Measurements from ENCODE around the gene WDR54. TPM values are rescaled to one million over a fixed set of nuclear protein-coding genes. Genes with fewer than 3 reads are reported as not detected.

Gene WDR54
- total and polyA plus RNA-seq, 7 donors: 0.52 to 2.4 (median 1.5) TPM

GRCh38 chr2:74374509-74375205 lies 46.9 kb upstream of the WDR54 start:
- Histone ChIP-seq H3K9me3 (no peaks in the 10 kb centered on the region), H3K27ac (no peak overlapping the region), H3K4me1 (peaks cover 4% of the 10 kb centered on the region), H3K36me3 (ENCODE audit: insufficient read depth in 1 of 2, low read depth in 1 of 2) (peaks cover 6 to 58% of the 10 kb centered on the region in 2 donors), H3K4me3 (peak overlapping the region; percentile 33), H3K27me3 (ENCODE audit: insufficient read depth in 3 of 3, low read length in 2 of 3) (no peaks in the 10 kb centered on the region)
- WGBS, 3 donors: 50 to 67% (median 52%) methylated on average over 19 of the region's 19 CpGs
- ATAC-seq (peak in 3 of 4 donors; percentile 65 to 86 (median 84)), DNase-seq (peak; percentile 65 to 81)
- intact Hi-C loops (cut with DNase I): loop anchor here in 1 of 2 donors (10.0 kb wide), 1 partner anchor 510 kb away; no protein-coding TSS in a partner anchor
- TF ChIP-seq, protein P1, sequence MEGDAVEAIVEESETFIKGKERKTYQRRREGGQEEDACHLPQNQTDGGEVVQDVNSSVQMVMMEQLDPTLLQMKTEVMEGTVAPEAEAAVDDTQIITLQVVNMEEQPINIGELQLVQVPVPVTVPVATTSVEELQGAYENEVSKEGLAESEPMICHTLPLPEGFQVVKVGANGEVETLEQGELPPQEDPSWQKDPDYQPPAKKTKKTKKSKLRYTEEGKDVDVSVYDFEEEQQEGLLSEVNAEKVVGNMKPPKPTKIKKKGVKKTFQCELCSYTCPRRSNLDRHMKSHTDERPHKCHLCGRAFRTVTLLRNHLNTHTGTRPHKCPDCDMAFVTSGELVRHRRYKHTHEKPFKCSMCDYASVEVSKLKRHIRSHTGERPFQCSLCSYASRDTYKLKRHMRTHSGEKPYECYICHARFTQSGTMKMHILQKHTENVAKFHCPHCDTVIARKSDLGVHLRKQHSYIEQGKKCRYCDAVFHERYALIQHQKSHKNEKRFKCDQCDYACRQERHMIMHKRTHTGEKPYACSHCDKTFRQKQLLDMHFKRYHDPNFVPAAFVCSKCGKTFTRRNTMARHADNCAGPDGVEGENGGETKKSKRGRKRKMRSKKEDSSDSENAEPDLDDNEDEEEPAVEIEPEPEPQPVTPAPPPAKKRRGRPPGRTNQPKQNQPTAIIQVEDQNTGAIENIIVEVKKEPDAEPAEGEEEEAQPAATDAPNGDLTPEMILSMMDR (IDR thresholded peaks at IDR 0.05): no peak

GRCh38 chr2:74375838-74376237 lies 45.7 kb upstream of the WDR54 start:
- TF ChIP-seq, protein P1 (IDR thresholded peaks at IDR 0.05): no peak
- H3K4me1 ChIP-seq: peaks cover 16% of the 10 kb centered on the region
- no peak for DNase-seq
- no peaks in the 10 kb centered on the region for H3K27me3 ChIP-seq (ENCODE audit: insufficient read depth in 3 of 3, low read length in 2 of 3)
- no peaks in the 10 kb centered on the region for H3K9me3 ChIP-seq
- H3K4me3 ChIP-seq: no peak overlapping the region
- WGBS, 3 donors: 90 to 96% (median 96%) methylated on average over 2 of the region's 2 CpGs
- ATAC-seq: no peak
- peaks cover 2 to 46% of the 10 kb centered on the region in 2 donors for H3K36me3 ChIP-seq (ENCODE audit: insufficient read depth in 1 of 2, low read depth in 1 of 2)
- no peak overlapping the region for H3K27ac ChIP-seq
- intact Hi-C loops (cut with DNase I): loop anchor here in 1 of 2 donors (10.0 kb wide), 1 partner anchor 509 kb away; no protein-coding TSS in a partner anchor

DNA sequence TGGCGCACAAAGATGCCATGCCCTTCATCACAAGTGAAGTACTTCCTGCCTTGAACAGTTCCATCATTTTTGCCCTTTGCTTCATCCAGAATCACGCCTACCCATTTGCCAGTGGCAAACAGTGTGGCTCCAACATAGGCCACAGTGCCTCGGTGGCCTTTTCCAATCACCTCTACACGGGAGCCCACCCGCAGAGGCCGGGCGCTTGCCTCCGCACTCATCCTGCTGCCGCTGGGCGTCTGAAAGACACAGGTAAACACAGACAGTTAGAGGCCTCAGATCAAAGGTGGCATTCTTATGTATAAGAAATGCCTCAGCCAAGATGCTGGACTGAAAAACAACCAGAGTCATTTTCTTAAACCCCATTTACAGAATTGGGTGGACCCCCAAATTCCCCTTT lies 43.5 kb upstream of the WDR54 start:
- 93 to 94% (median 94%) methylated on average over 10 of the region's 10 CpGs for WGBS, 3 donors
- TF ChIP-seq, protein P1 (IDR thresholded peaks at IDR 0.05): no peak
- ATAC-seq (no peak), DNase-seq (no peak)
- H3K4me1 ChIP-seq: peaks cover 35% of the 10 kb centered on the region
- peaks cover 0 to 30% of the 10 kb centered on the region in 2 donors for H3K36me3 ChIP-seq (ENCODE audit: insufficient read depth in 1 of 2, low read depth in 1 of 2)
- H3K4me3 ChIP-seq: no peak overlapping the region
- intact Hi-C loops (cut with DNase I): loop anchor here in 1 of 2 donors (10.0 kb wide), 1 partner anchor 507 kb away; no protein-coding TSS in a partner anchor
- no peaks in the 10 kb centered on the region for H3K27me3 ChIP-seq (ENCODE audit: insufficient read depth in 3 of 3, low read length in 2 of 3)
- H3K27ac ChIP-seq: no peak overlapping the region
- no peaks in the 10 kb centered on the region for H3K9me3 ChIP-seq

- peaks cover 43% of the 10 kb centered on the region for H3K4me1 ChIP-seq
- TF ChIP-seq, protein P1 (IDR thresholded peaks at IDR 0.05): no peak
- H3K9me3 ChIP-seq: no peaks in the 10 kb centered on the region
- peak within 1 kb of the TSS; percentile 57 for H3K4me3 ChIP-seq
- 23 to 35% (median 24%) methylated on average over 14 of the region's 14 CpGs for WGBS, 3 donors
- no peaks in the 10 kb centered on the region for H3K27me3 ChIP-seq (ENCODE audit: insufficient read depth in 3 of 3, low read length in 2 of 3)
- no peak within 1 kb of the TSS for H3K27ac ChIP-seq
- intact Hi-C loops (cut with DNase I): loop anchor here in 1 of 2 donors (10.0 kb wide), 1 partner anchor 505 kb away; no protein-coding TSS in a partner anchor
- H3K36me3 ChIP-seq (ENCODE audit: insufficient read depth in 1 of 2, low read depth in 1 of 2): peaks cover 2 to 31% of the 10 kb centered on the region in 2 donors
- DNase-seq (peak; percentile 46 to 68), ATAC-seq (peak; percentile 64 to 89 (median 82))
Observed at GRCh38 chr2:74379851-74380789, 41.4 kb upstream of the WDR54 start, which contains the start of gene DCTN1. DCTN1 (minus strand) TSS chr2:74380311; CDS start chr2:74380037, 274 bp downstream.
